HCT116 (cell line): ENCODE measurements around the gene SENP6. TPM values are rescaled to one million over a fixed set of nuclear protein-coding genes. Genes with fewer than 3 reads are reported as not detected.

Experiments used
- ATAC-seq: fragments of 200-7000 bp; cut with Tn5 transposase; 2 replicates; pipeline ENCODE4 v1.9.1; 2020; ENCODE audit warnings: mild to moderate bottlenecking, moderate library complexity
- BruUV-seq: library from RNA; stranded (reverse); fragments of 400-500 nt; replicated peaks from 2 replicates; lab custom pipeline; 2021; lab: Mats Ljungman, UMichigan
- CTCF ChIA-PET: fragments of 300-600 bp; sonication (Branson Sonifier 250); formaldehyde crosslinking; loops from one replicate; lab custom pipeline; 2021; ENCODE audit warnings: antibody characterized with exemption; lab: Charles Lee
- POLR2A ChIA-PET: fragments of 300-600, 350-600 bp; sonication (Branson Sonifier 250); formaldehyde crosslinking; loops from one replicate; lab custom pipeline; 2021; ENCODE audit warnings: antibody characterized with exemption; lab: Charles Lee
- RAD21 ChIA-PET, 2 experiments: fragments of 300-600 bp; sonication (Branson Sonifier 250); formaldehyde crosslinking; loops; one replicate each; lab custom pipeline; 2023; ENCODE audit warnings: low total read pairs in 2 of 2; ENCODE audit not compliant: uncharacterized antibody in 2 of 2, unreplicated experiment in 2 of 2, low non-redundant PET in 1 of 2; lab: Charles Lee
- DNase-seq: peaks from one replicate; pipeline ENCODE4 v3.0.0-alpha.2; 2010; ENCODE audit warnings: low read depth, low spot score
- H2AFZ ChIP-seq: fragments of 200-600 bp; shearing (Covaris generic), sonication (generic); 2 replicates; pipeline ENCODE4 v1.6.1; 2017; ENCODE audit warnings: low read depth, mixed run types, mixed read lengths, antibody characterized with exemption, low read length; ENCODE audit not compliant: poor library complexity, severe bottlenecking
- H3K27ac ChIP-seq: 2 replicates; pipeline ENCODE4 v1.5.1; 2012; ENCODE audit warnings: low read depth, low read length
- H3K27me3 ChIP-seq: fragments of 200-600 bp; sonication (generic); 2 replicates; pipeline ENCODE4 v1.6.1; 2016; ENCODE audit warnings: mixed run types, low read length, mixed read lengths; ENCODE audit not compliant: insufficient read depth
- H3K36me3 ChIP-seq, 2 experiments: fragments of 200-500 bp in 1 of 2; fragments of 200-600 bp in 1 of 2; sonication (Bioruptor generic) in 1 of 2; sonication (generic) in 1 of 2; 2 replicates each; pipeline versions ENCODE4 v1.5.1 to v1.6.1; 2014 to 2016; ENCODE audit warnings: low read length in 2 of 2, inconsistent platforms in 1 of 2, mixed read lengths in 1 of 2, mixed run types in 1 of 2; ENCODE audit not compliant: insufficient read depth in 2 of 2, control insufficient read depth in 1 of 2
- H3K4me1 ChIP-seq, 2 experiments: fragments of 200-600 bp in 1 of 2; sonication (generic) in 1 of 2; 2 replicates each; pipeline versions ENCODE4 v1.5.1 to v1.6.1; 2012 to 2017; ENCODE audit warnings: low read length in 2 of 2, inconsistent platforms in 1 of 2, mild to moderate bottlenecking in 1 of 2, mixed read lengths in 1 of 2, mixed run types in 1 of 2, moderate library complexity in 1 of 2; ENCODE audit not compliant: insufficient read depth in 2 of 2, control insufficient read depth in 1 of 2
- H3K4me2 ChIP-seq: fragments of 200-600 bp; sonication (generic); 2 replicates; pipeline ENCODE4 v1.6.1; 2017; ENCODE audit warnings: mixed run types, low read length, mixed read lengths
- H3K4me3 ChIP-seq, 2 experiments: fragments of 200-600 bp in 1 of 2; sonication (generic) in 1 of 2; replicated peaks in 1 of 2; 2 replicates each; pipeline ENCODE4 v1.5.1; 2011 to 2016; ENCODE audit warnings: low read length in 2 of 2, control low read depth in 1 of 2, low read depth in 1 of 2, mild to moderate bottlenecking in 1 of 2, mixed read lengths in 1 of 2, mixed run types in 1 of 2
- H3K79me2 ChIP-seq: fragments of 200-600 bp; sonication (generic); 2 replicates; pipeline ENCODE4 v1.6.1; 2017; ENCODE audit warnings: mild to moderate bottlenecking, mixed run types, low read length, moderate library complexity, mixed read lengths; ENCODE audit not compliant: insufficient read depth
- H3K9ac ChIP-seq: fragments of 200-600 bp; sonication (generic); 2 replicates; pipeline ENCODE4 v1.6.1; 2016; ENCODE audit warnings: low read length, mixed read lengths
- H3K9me2 ChIP-seq: fragments of 200-600 bp; sonication (generic), shearing (Covaris generic); 2 replicates; pipeline ENCODE4 v1.6.1; 2017; ENCODE audit warnings: mixed run types, mild to moderate bottlenecking, moderate library complexity; ENCODE audit not compliant: insufficient read depth
- H3K9me3 ChIP-seq, 2 experiments: fragments of 200-500 bp in 1 of 2; fragments of 200-600 bp in 1 of 2; sonication (Bioruptor generic) in 1 of 2; sonication (generic) in 1 of 2; 2 replicates each; pipeline ENCODE4 v1.6.1; 2014 to 2017; ENCODE audit warnings: low read length in 2 of 2, mixed read lengths in 2 of 2, inconsistent platforms in 1 of 2, low read depth in 1 of 2, mild to moderate bottlenecking in 1 of 2, mixed run types in 1 of 2, moderate library complexity in 1 of 2; ENCODE audit not compliant: control insufficient read depth in 1 of 2, insufficient read depth in 1 of 2
- H4K20me1 ChIP-seq: fragments of 200-600 bp; sonication (generic), shearing (Covaris generic); 2 replicates; pipeline ENCODE4 v1.6.1; 2017; ENCODE audit warnings: mixed run types, mild to moderate bottlenecking, moderate library complexity; ENCODE audit not compliant: insufficient read depth
- CBX3 ChIP-seq: IDR thresholded peaks from 2 replicates; pipeline ENCODE4 v1.6.1; 2012; ENCODE audit warnings: low read depth
- CEBPB ChIP-seq: IDR thresholded peaks from 2 replicates; pipeline ENCODE4 v1.6.1; 2012; ENCODE audit warnings: low read depth
- EGR1 ChIP-seq: IDR thresholded peaks from 2 replicates; pipeline ENCODE4 v1.6.1; 2012; ENCODE audit warnings: low read depth
- ELF1 ChIP-seq: IDR thresholded peaks from 2 replicates; pipeline ENCODE4 v1.6.1; 2012; ENCODE audit warnings: low read depth, borderline replicate concordance
- EZH2 ChIP-seq: fragments of 200-600 bp; sonication (generic); IDR thresholded peaks from 2 replicates; pipeline ENCODE4 v1.6.1; 2017; ENCODE audit warnings: antibody characterized with exemption, mixed run types
- EZH2phosphoT487 ChIP-seq: fragments of 200-600 bp; IDR thresholded peaks from 2 replicates; pipeline ENCODE4 v1.6.1; 2018; ENCODE audit warnings: antibody characterized with exemption, borderline replicate concordance
- FOSL1 ChIP-seq: IDR thresholded peaks from 2 replicates; pipeline ENCODE4 v1.6.1; 2012; ENCODE audit warnings: low read depth
- POLR2A ChIP-seq: IDR thresholded peaks from 2 replicates; pipeline ENCODE4 v1.7.0; 2011; ENCODE audit warnings: borderline replicate concordance; ENCODE audit not compliant: insufficient read depth, insufficient read length; ENCODE audit errors: extremely low read depth
- POLR2AphosphoS5 ChIP-seq: IDR thresholded peaks from 2 replicates; pipeline ENCODE4 v1.6.1; 2011; ENCODE audit warnings: mild to moderate bottlenecking, low read depth, low read length, moderate library complexity
- SIN3A ChIP-seq: IDR thresholded peaks from 2 replicates; pipeline ENCODE4 v1.6.1; 2012; ENCODE audit warnings: low read depth
- SRF ChIP-seq: IDR thresholded peaks from 2 replicates; pipeline ENCODE4 v1.6.1; 2012; ENCODE audit warnings: low read depth
- TCF7L2 ChIP-seq: IDR thresholded peaks from 2 replicates; pipeline ENCODE4 v1.7.0; 2011; ENCODE audit warnings: borderline replicate concordance, inconsistent platforms; ENCODE audit not compliant: insufficient read depth, insufficient read length; ENCODE audit errors: extremely low read depth
- ZFX ChIP-seq: fragments of 450-650 bp; IDR thresholded peaks from 2 replicates; pipeline ENCODE4 v1.6.1; 2017
- ZNF274 ChIP-seq: fragments of 200-500 bp; sonication (Bioruptor generic); IDR thresholded peaks from 2 replicates; pipeline ENCODE4 v1.6.1; 2014; ENCODE audit warnings: mild to moderate bottlenecking, low read depth, low read length, inconsistent platforms
- intact Hi-C: fragments of 100-400 bp; cut with micrococcal nuclease; formaldehyde crosslinking; loops from 2 replicates; pipeline ENCODE4 v1.10.0; 2022
- total RNA-seq: library from RNA; stranded (reverse); gene quantifications from one replicate; pipeline ENCODE4 v1.2.1, GENCODE V29; 2021; ENCODE audit not compliant: unreplicated experiment
- TF ChIP-seq, protein P1 (sequence below): IDR thresholded peaks from 2 replicates; pipeline ENCODE4 v1.6.1; 2011; ENCODE audit warnings: mild to moderate bottlenecking, low read length, moderate library complexity; ENCODE audit not compliant: insufficient replicate concordance; ENCODE audit errors: extremely low read depth
- TF ChIP-seq, protein P2 (sequence below): IDR thresholded peaks from 2 replicates; pipeline ENCODE4 v1.6.1; 2012
- TF ChIP-seq, protein P3 (sequence below): IDR thresholded peaks from 2 replicates; pipeline ENCODE4 v1.6.1; 2012

SENP6 gene
- total RNA-seq, 1 experiment from 2014 or later: 78.1 TPM

GRCh38 chr6:75611702-75612375, 10.2 kb downstream of the SENP6 start:
- ChIA-PET CTCF (no interaction called here), RAD21 (no interaction called here), POLR2A (no interaction called here)
- peaks cover 11% of the 10 kb centered on the region; the same call in 1 of the 2 replicates for H4K20me1 ChIP-seq
- H3K79me2 ChIP-seq: peaks cover 100% of the 10 kb centered on the region
- no peak overlapping the region for H3K4me3 ChIP-seq
- H3K36me3 ChIP-seq: no peaks in the 10 kb centered on the region
- no peak overlapping the region for H3K9ac ChIP-seq
- H3K9me3 ChIP-seq: no peaks in the 10 kb centered on the region
- ATAC-seq (no peak), DNase-seq (no peak)
- no peaks in the 10 kb centered on the region for H3K27me3 ChIP-seq
- H2AFZ ChIP-seq: no peak overlapping the region
- no TSS peak for BruUV-seq
- no peak for TF ChIP-seq CBX3
- no peak for TF ChIP-seq POLR2A
- TF ChIP-seq EZH2: no peak
- no peak for TF ChIP-seq EGR1
- no peak for TF ChIP-seq EZH2phosphoT487
- no peak for TF ChIP-seq POLR2AphosphoS5
- no peak for TF ChIP-seq ZFX
- no peak for TF ChIP-seq TCF7L2
- H3K27ac ChIP-seq: no peak overlapping the region
- H3K9me2 ChIP-seq: no peaks in the 10 kb centered on the region
- peaks cover 16 to 34% of the 10 kb centered on the region in 2 experiments for H3K4me1 ChIP-seq
- no peak overlapping the region for H3K4me2 ChIP-seq
- intact Hi-C loops: no loop called here

DNA sequence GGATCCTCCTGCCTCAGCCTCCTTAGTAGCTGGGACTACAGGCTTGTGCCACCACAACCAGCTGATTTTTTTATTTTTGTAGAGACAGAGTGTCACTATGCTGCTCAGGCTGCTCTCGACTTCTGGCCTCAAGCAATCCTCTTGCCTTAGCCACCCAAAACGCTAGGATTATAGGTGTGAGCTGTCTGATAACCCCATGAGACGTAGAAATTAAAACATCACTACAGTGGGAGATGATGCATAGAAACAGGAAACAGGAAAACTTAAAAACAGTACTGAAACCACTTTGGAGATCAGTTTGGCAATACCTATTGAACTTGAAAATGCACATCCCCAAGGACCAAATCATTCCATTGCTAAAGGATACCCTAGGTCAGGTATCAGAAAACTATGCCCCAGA, 10.8 kb downstream of the SENP6 start:
- Histone ChIP-seq H3K9me2 (no peaks in the 10 kb centered on the region), H4K20me1 (peaks cover 11% of the 10 kb centered on the region; the same call in 1 of the 2 replicates), H3K9ac (no peak overlapping the region), H3K4me3 (no peak overlapping the region), H3K79me2 (peaks cover 100% of the 10 kb centered on the region), H3K9me3 (no peaks in the 10 kb centered on the region), H2AFZ (no peak overlapping the region), H3K4me1 (peaks cover 16 to 34% of the 10 kb centered on the region in 2 experiments), H3K27me3 (no peaks in the 10 kb centered on the region), H3K4me2 (no peak overlapping the region), H3K36me3 (no peaks in the 10 kb centered on the region), H3K27ac (no peak overlapping the region)
- DNase-seq (no peak), ATAC-seq (no peak)
- ChIA-PET CTCF (no interaction called here), POLR2A (no interaction called here), RAD21 (no interaction called here)
- intact Hi-C loops: no loop called here
- no peak for TF ChIP-seq POLR2A
- TF ChIP-seq FOSL1: no peak
- TF ChIP-seq CBX3: no peak
- TF ChIP-seq ZNF274: no peak
- no peak for TF ChIP-seq ELF1
- no peak for TF ChIP-seq SIN3A
- TF ChIP-seq, protein P1, sequence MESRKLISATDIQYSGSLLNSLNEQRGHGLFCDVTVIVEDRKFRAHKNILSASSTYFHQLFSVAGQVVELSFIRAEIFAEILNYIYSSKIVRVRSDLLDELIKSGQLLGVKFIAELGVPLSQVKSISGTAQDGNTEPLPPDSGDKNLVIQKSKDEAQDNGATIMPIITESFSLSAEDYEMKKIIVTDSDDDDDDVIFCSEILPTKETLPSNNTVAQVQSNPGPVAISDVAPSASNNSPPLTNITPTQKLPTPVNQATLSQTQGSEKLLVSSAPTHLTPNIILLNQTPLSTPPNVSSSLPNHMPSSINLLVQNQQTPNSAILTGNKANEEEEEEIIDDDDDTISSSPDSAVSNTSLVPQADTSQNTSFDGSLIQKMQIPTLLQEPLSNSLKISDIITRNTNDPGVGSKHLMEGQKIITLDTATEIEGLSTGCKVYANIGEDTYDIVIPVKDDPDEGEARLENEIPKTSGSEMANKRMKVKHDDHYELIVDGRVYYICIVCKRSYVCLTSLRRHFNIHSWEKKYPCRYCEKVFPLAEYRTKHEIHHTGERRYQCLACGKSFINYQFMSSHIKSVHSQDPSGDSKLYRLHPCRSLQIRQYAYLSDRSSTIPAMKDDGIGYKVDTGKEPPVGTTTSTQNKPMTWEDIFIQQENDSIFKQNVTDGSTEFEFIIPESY: no peak
- no peak for TF ChIP-seq ZFX
- TF ChIP-seq EZH2: no peak
- TF ChIP-seq CEBPB: no peak
- TF ChIP-seq EGR1: no peak
- TF ChIP-seq, protein P2, sequence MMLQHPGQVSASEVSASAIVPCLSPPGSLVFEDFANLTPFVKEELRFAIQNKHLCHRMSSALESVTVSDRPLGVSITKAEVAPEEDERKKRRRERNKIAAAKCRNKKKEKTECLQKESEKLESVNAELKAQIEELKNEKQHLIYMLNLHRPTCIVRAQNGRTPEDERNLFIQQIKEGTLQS: no peak
- TF ChIP-seq EZH2phosphoT487: no peak
- TF ChIP-seq, protein P3, sequence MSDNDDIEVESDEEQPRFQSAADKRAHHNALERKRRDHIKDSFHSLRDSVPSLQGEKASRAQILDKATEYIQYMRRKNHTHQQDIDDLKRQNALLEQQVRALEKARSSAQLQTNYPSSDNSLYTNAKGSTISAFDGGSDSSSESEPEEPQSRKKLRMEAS: no peak
- TF ChIP-seq SRF: no peak
- no TSS peak for BruUV-seq
